ENCODE data around the gene DDX24.

DDX24 gene

DNA sequence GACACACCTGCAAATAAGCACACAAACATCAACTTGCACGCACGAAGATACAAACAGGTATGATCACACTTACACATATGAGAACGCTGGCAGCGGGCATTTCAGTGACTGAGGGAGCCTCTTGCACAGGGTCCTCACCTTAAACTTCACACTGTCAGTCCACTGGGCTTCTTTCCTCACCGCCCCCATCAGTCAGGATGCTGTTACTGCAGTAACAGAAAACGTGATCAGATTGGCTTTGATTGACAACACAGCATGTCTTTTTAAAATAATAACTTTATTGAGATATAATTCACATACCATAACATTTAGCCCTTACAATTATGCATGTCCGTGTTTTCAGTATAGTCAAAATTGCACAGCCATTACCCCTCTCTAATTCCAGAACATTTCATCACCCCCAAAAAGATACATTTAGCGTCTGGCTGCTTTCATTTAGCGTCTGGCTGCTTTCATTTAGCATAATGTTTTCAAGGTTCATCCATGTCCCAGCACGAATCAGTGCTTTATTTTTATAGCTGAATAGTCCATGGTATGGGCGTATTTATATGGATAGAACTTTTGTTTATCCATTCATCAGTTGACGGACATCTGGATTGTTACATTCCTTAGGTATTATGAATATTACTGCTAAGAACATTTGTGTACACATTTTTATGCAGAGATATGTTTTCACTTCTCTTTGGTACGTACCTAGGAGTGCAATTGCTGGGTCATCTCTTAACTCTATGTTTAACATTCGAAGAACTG is 75.5 kb downstream of the DDX24 start:
- DNase-seq: no peak

DNA sequence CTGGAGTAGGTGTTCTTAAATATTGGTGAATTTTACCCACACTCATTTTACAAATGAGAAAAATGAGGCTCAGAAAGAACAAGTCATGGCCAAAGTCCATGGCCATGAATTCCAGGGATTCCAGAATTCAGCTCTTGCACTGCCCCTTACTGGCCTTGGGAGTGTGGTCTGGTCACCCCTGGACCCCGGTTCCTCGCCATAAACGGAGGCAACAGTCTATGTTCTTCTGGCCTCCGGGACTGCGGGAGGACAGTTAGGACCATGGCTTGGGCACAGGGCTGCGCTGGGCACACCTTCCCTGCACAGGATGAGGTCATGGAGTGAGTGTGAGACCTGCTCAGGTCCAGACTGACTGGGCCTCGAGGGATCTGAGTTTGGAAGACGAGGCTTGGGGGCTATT is 77.0 kb downstream of the DDX24 start:
- DNase-seq: no peak

DNA sequence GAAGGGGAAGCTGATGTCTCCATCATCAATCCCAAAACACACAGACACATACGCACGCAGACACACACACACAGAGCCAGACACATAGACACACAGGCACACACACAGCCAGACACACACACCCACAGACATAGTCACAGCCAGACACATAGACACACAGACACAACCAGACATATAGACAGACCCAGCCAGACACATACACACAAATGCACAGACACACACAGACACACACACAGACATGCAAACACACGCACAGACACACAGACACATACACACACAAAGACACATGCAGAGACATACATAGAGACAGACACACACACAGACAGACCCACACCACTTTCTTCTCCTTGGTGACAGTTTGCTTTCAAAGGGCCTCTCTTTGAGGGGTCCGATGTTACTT is 77.6 kb downstream of the DDX24 start:
- DNase-seq: no peak

DNA sequence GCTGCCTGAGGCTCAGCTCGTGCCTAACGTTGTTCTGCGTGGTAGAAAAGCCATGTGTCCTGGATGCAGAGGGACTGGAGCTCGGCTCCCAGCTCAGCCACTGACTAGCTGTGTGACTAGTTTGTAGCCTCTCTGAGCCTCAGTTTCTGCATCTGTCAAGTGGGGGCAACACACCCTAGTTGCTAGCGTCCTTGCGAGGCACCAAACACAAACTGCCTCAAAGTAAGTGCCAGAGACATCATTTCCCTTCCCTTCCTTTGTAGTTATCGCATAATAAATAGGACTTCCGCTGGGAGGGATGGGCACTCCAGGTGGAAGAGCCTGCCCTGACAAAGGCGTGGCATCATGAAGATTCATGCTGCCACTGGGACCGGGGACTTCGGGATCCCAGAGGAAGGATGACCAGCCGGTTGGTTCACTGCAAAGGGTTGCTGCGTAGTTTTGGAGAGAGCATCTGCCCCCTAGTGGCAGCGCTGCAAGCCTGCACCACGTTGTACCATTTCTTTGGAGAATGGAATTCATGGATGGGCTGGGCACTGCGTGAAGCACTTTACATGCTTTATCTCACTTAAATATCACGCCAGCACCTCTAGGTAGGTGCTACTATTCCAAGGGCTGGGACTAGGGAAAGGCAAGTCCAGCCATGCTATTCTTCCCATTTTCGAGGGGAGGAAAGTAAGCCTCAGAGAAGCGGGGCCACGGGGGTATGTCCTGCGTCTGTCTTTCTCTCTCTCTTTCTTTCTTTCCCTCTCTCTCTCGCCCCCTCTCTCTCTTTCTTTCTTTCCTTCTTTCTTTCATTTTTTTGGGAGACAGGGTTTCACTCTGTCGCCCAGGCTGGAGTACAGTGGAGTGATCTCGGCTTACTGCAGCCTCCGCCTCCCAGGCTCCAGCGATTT is 79.3 kb downstream of the DDX24 start:
- DNase-seq: peak; percentile 58 to 59

DNA sequence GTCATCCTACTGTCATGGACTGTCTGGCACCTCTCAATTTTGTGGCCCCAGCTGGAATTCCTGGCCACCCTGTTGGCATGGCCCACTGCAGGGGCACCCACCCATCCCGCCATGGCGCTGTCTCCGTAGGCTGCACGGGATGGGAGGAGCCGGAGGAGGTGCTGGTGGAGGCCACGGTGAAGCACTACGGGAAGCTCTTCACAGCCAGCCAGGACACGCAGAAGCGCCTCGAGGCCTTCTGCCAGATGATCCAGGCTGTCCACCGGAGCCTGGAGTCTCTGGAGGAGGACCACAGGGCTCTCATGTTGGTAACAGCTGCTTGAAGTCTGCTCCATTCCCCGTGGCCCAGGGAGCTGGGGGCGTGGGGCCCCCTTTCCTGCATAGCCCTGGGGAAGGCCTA is 80.0 kb downstream of the DDX24 start:
- no peak for DNase-seq

DNA sequence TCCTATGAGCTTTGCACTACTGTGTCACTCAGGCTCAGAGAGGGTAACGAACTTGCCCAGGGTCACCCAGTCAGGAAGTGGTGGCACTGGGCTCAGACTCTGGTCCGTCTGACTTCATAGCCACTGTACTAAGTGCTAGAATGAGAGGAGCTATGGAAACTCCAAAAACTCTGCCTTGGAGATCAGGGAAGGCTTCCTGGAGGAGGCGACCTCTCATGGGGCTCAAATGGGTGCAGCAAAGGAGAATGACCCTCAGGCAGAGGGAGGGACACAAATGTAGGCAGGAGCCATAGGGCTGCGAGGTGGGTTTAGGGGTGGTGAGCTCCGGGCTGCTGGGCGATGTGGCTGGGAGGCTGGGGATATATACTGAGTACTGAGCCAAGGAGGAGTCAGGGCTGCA is 80.7 kb downstream of the DDX24 start:
- DNase-seq: no peak

DNA sequence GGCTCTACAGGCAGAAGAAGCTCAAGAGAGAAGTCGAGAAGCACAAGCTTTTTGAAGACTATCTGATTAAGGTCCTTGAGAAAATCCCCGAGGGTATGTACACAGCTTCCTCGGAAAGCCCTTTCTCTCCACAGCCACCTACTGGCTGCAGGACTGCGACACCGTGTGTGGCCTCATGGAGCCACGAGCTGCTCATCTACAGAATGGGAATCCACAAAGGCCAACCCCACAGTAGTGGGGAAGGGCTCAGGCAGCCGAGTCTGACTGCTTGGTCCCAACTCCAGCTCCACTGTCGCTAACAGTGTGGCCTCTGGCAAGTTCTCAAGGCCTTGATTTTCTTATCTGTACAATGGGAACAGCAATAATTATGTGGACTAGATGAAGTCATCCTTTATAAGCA is 81.4 kb downstream of the DDX24 start:
- no peak for DNase-seq

DNA sequence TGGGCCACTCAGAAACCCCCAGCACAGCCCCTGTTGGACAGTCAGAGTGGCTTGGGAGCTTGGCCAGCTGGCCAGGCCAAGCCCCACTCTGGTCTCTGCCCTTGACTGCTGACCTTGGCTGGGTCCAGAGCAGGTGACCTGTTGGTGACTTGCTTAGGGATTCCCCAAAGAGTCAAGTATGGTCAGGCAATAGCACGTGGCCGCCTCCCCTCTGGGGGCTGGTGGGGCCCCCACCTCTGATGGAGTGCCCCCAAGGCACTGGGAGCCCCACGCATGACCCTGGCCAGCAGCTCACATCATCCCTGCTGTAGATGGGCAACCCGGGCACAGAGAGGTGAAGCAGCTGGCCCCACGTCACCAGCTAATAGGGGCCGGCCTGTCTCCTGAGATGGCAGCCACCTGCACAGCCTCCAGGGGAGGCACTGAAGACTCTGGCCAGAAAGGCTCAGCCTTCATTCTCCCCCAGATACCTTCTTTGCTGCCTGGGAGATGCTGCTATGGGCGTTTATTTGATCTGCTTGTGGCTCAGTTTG is 82.1 kb downstream of the DDX24 start:
- no peak for DNase-seq

Measured in activated CD4-positive, alpha-beta T cell treated with anti-CD3 and anti-CD28 coated beads for 4 hours (primary cell).